ENCODE data around the gene MRPS10. TPM values are rescaled to one million over a fixed set of nuclear protein-coding genes. Genes with fewer than 3 reads are reported as not detected.
"Not testable (repeated sequence)": the region's sequence is repeated elsewhere in the genome, so short reads cannot be mapped to it uniquely, and the experiment has no call there.

The MRPS10 gene
- total and polyA plus RNA-seq, 9 donors, result 26.9 to 37.8 (median 33.8) TPM

- DNase-seq, result peak; percentile 23
- no peaks in the 10 kb centered on the region for H3K9me3 ChIP-seq (replicated peaks; ENCODE audit: control insufficient read depth, low read depth, low read length)
- H3K4me3 ChIP-seq (ENCODE audit: low read length), result peak overlapping the region; percentile 70
- H3K36me3 ChIP-seq (ENCODE audit: control insufficient read depth, insufficient read depth, low read length), result peaks cover 13% of the 10 kb centered on the region
- H3K4me1 ChIP-seq (ENCODE audit: control insufficient read depth, insufficient read depth, low read length), result peaks cover 10% of the 10 kb centered on the region
- 0% methylated on average over 2 of the region's 5 CpGs for WGBS (ENCODE audit: insufficient coverage)
- no peaks in the 10 kb centered on the region for H3K27me3 ChIP-seq (ENCODE audit: control insufficient read depth, insufficient read depth, low read length)
- H3K27ac ChIP-seq (ENCODE audit: low read length), result peak overlapping the region; percentile 77
Measured at GRCh38 chr6:42217157-42217518, 523 bp downstream of the MRPS10 start.

GRCh38 chr6:42216495-42216894, 1.2 kb downstream of the MRPS10 start:
- H3K27me3 ChIP-seq (ENCODE audit: control insufficient read depth, insufficient read depth, low read length); DNase-seq; H3K9me3 ChIP-seq (replicated peaks; ENCODE audit: control insufficient read depth, low read depth, low read length); H3K27ac ChIP-seq (ENCODE audit: low read length); H3K4me1 ChIP-seq (ENCODE audit: control insufficient read depth, insufficient read depth, low read length): not testable (repeated sequence)
- peaks cover 19% of the 10 kb centered on the region for H3K36me3 ChIP-seq (ENCODE audit: control insufficient read depth, insufficient read depth, low read length)
- H3K4me3 ChIP-seq (ENCODE audit: low read length), result peak overlapping the region; percentile 70
- WGBS (ENCODE audit: insufficient coverage), result 94% methylated on average over 14 of the region's 18 CpGs

- WGBS (ENCODE audit: insufficient coverage), result no CpG with 5 or more reads among the region's 3 CpGs
Measured at GRCh38 chr6:42212442-42212841, 5.2 kb downstream of the MRPS10 start.

GRCh38 chr6:42211726-42212125, 5.9 kb downstream of the MRPS10 start:
- peaks cover 48% of the 10 kb centered on the region for H3K36me3 ChIP-seq (ENCODE audit: control insufficient read depth, insufficient read depth, low read length)
- peaks cover 6% of the 10 kb centered on the region for H3K4me1 ChIP-seq (ENCODE audit: control insufficient read depth, insufficient read depth, low read length)
- WGBS (ENCODE audit: insufficient coverage), result no CpG with 5 or more reads among the region's 6 CpGs
- no peak for DNase-seq
- no peaks in the 10 kb centered on the region for H3K27me3 ChIP-seq (ENCODE audit: control insufficient read depth, insufficient read depth, low read length)
- no peak overlapping the region for H3K27ac ChIP-seq (ENCODE audit: low read length)
- H3K9me3 ChIP-seq (replicated peaks; ENCODE audit: control insufficient read depth, low read depth, low read length), result no peaks in the 10 kb centered on the region
- no peak overlapping the region for H3K4me3 ChIP-seq (ENCODE audit: low read length)

More at GRCh38 chr6:42212442-42212841, 5.2 kb downstream of the MRPS10 start:
- no peaks in the 10 kb centered on the region for H3K9me3 ChIP-seq (replicated peaks; ENCODE audit: control insufficient read depth, low read depth, low read length)
- H3K4me3 ChIP-seq (ENCODE audit: low read length), result no peak overlapping the region
- H3K4me1 ChIP-seq (ENCODE audit: control insufficient read depth, insufficient read depth, low read length), result peaks cover 7% of the 10 kb centered on the region
- H3K36me3 ChIP-seq (ENCODE audit: control insufficient read depth, insufficient read depth, low read length), result peaks cover 47% of the 10 kb centered on the region
- H3K27me3 ChIP-seq (ENCODE audit: control insufficient read depth, insufficient read depth, low read length), result no peaks in the 10 kb centered on the region
- no peak for DNase-seq
- no peak overlapping the region for H3K27ac ChIP-seq (ENCODE audit: low read length)

GRCh38 chr6:42210551-42210950, 7.1 kb downstream of the MRPS10 start:
- Histone ChIP-seq H3K27ac (ENCODE audit: low read length) (no peak overlapping the region), H3K9me3 (replicated peaks; ENCODE audit: control insufficient read depth, low read depth, low read length) (no peaks in the 10 kb centered on the region), H3K4me3 (ENCODE audit: low read length) (no peak overlapping the region), H3K36me3 (ENCODE audit: control insufficient read depth, insufficient read depth, low read length) (peaks cover 52% of the 10 kb centered on the region), H3K4me1 (ENCODE audit: control insufficient read depth, insufficient read depth, low read length) (no peaks in the 10 kb centered on the region), H3K27me3 (ENCODE audit: control insufficient read depth, insufficient read depth, low read length) (no peaks in the 10 kb centered on the region)
- DNase-seq, result no peak
- WGBS (ENCODE audit: insufficient coverage), result no CpG with 5 or more reads among the region's 1 CpG

GRCh38 chr6:42207559-42207958, 10.1 kb downstream of the MRPS10 start:
- not testable (repeated sequence) for H3K27ac ChIP-seq (ENCODE audit: low read length); H3K27me3 ChIP-seq (ENCODE audit: control insufficient read depth, insufficient read depth, low read length); H3K9me3 ChIP-seq (replicated peaks; ENCODE audit: control insufficient read depth, low read depth, low read length); H3K4me1 ChIP-seq (ENCODE audit: control insufficient read depth, insufficient read depth, low read length); H3K4me3 ChIP-seq (ENCODE audit: low read length); DNase-seq
- H3K36me3 ChIP-seq (ENCODE audit: control insufficient read depth, insufficient read depth, low read length), result peaks cover 48% of the 10 kb centered on the region
- WGBS (ENCODE audit: insufficient coverage), result no CpG with 5 or more reads among the region's 2 CpGs

- no peak overlapping the region for H3K27ac ChIP-seq (ENCODE audit: low read length)
- DNase-seq, result no peak
- H3K4me1 ChIP-seq (ENCODE audit: control insufficient read depth, insufficient read depth, low read length), result no peaks in the 10 kb centered on the region
- 100% methylated on average over 1 of the region's 4 CpGs for WGBS (ENCODE audit: insufficient coverage)
- peaks cover 30% of the 10 kb centered on the region for H3K36me3 ChIP-seq (ENCODE audit: control insufficient read depth, insufficient read depth, low read length)
- H3K4me3 ChIP-seq (ENCODE audit: low read length), result no peak overlapping the region
- H3K27me3 ChIP-seq (ENCODE audit: control insufficient read depth, insufficient read depth, low read length), result no peaks in the 10 kb centered on the region
- no peaks in the 10 kb centered on the region for H3K9me3 ChIP-seq (replicated peaks; ENCODE audit: control insufficient read depth, low read depth, low read length)
Measured at GRCh38 chr6:42204768-42205282, 12.8 kb downstream of the MRPS10 start.

GRCh38 chr6:42203183-42203582, 14.5 kb downstream of the MRPS10 start:
- no peaks in the 10 kb centered on the region for H3K4me1 ChIP-seq (ENCODE audit: control insufficient read depth, insufficient read depth, low read length)
- no peak overlapping the region for H3K4me3 ChIP-seq (ENCODE audit: low read length)
- H3K27ac ChIP-seq (ENCODE audit: low read length), result no peak overlapping the region
- WGBS (ENCODE audit: insufficient coverage), result 100% methylated on average over 1 of the region's 3 CpGs
- peaks cover 20% of the 10 kb centered on the region for H3K36me3 ChIP-seq (ENCODE audit: control insufficient read depth, insufficient read depth, low read length)
- no peaks in the 10 kb centered on the region for H3K9me3 ChIP-seq (replicated peaks; ENCODE audit: control insufficient read depth, low read depth, low read length)
- no peaks in the 10 kb centered on the region for H3K27me3 ChIP-seq (ENCODE audit: control insufficient read depth, insufficient read depth, low read length)
- DNase-seq, result no peak

- not testable (repeated sequence) for H3K4me3 ChIP-seq (ENCODE audit: low read length); DNase-seq; H3K27ac ChIP-seq (ENCODE audit: low read length); H3K4me1 ChIP-seq (ENCODE audit: control insufficient read depth, insufficient read depth, low read length); H3K27me3 ChIP-seq (ENCODE audit: control insufficient read depth, insufficient read depth, low read length); H3K9me3 ChIP-seq (replicated peaks; ENCODE audit: control insufficient read depth, low read depth, low read length)
- WGBS (ENCODE audit: insufficient coverage), result 85% methylated on average over 7 of the region's 13 CpGs
- H3K36me3 ChIP-seq (ENCODE audit: control insufficient read depth, insufficient read depth, low read length), result peaks cover 17% of the 10 kb centered on the region
Measured at GRCh38 chr6:42202131-42202915, 15.3 kb downstream of the MRPS10 start.

GRCh38 chr6:42201382-42201781, 16.3 kb downstream of the MRPS10 start:
- H3K27me3 ChIP-seq (ENCODE audit: control insufficient read depth, insufficient read depth, low read length), result no peaks in the 10 kb centered on the region
- no peaks in the 10 kb centered on the region for H3K9me3 ChIP-seq (replicated peaks; ENCODE audit: control insufficient read depth, low read depth, low read length)
- H3K4me3 ChIP-seq (ENCODE audit: low read length), result no peak overlapping the region
- H3K36me3 ChIP-seq (ENCODE audit: control insufficient read depth, insufficient read depth, low read length), result peaks cover 12% of the 10 kb centered on the region
- no peaks in the 10 kb centered on the region for H3K4me1 ChIP-seq (ENCODE audit: control insufficient read depth, insufficient read depth, low read length)
- WGBS (ENCODE audit: insufficient coverage), result no CpG with 5 or more reads among the region's 3 CpGs
- no peak overlapping the region for H3K27ac ChIP-seq (ENCODE audit: low read length)
- no peak for DNase-seq
